CD14-positive monocyte (primary cell): ENCODE results near the gene MSI2. TPM values are rescaled to one million over a fixed set of nuclear protein-coding genes. Genes with fewer than 3 reads are reported as not detected.

Experiments used
- DNase-seq, 3 donors: peaks; one replicate each; pipeline ENCODE4 v3.0.0-alpha.2; 2011 to 2022
- H2AFZ ChIP-seq: 2 replicates; pipeline ENCODE4 v1.6.0; 2012; ENCODE audit warnings: mild to moderate bottlenecking, low read depth, low read length, inconsistent platforms; ENCODE audit not compliant: insufficient read depth, poor library complexity, severe bottlenecking
- H3K27ac ChIP-seq, 2 donors: 1 replicate in 1 of 2; 2 replicates in 1 of 2; pipeline ENCODE4 v1.5.1; 2012 to 2013; ENCODE audit warnings: low read length in 2 of 2, control low read depth in 1 of 2, inconsistent platforms in 1 of 2, low read depth in 1 of 2, mild to moderate bottlenecking in 1 of 2
- H3K27me3 ChIP-seq, 2 donors: one replicate each; pipeline versions ENCODE4 v1.6.0 to v1.6.1; 2011 to 2013; ENCODE audit warnings: low read length in 2 of 2; ENCODE audit not compliant: control insufficient read depth in 2 of 2, insufficient read depth in 2 of 2
- H3K36me3 ChIP-seq, 2 donors: replicated peaks in 1 of 2; 1 replicate in 1 of 2; 2 replicates in 1 of 2; pipeline versions ENCODE4 v1.5.1 to v1.6.1; 2012 to 2013; ENCODE audit warnings: low read length in 2 of 2, control low read depth in 1 of 2, inconsistent platforms in 1 of 2, mild to moderate bottlenecking in 1 of 2; ENCODE audit not compliant: insufficient read depth in 2 of 2, control insufficient read depth in 1 of 2
- H3K4me1 ChIP-seq, 2 donors: 1 replicate in 1 of 2; 2 replicates in 1 of 2; pipeline versions ENCODE4 v1.5.1 to v1.6.1; 2012 to 2013; ENCODE audit warnings: low read length in 2 of 2, control low read depth in 1 of 2, inconsistent platforms in 1 of 2, mild to moderate bottlenecking in 1 of 2, moderate library complexity in 1 of 2; ENCODE audit not compliant: insufficient read depth in 2 of 2, control insufficient read depth in 1 of 2
- H3K4me2 ChIP-seq: replicated peaks from 2 replicates; pipeline ENCODE3; 2012; ENCODE audit warnings: low read length, moderate library complexity, mild to moderate bottlenecking; ENCODE audit not compliant: poor library complexity, severe bottlenecking; ENCODE audit errors: extremely low read depth
- H3K4me3 ChIP-seq, 3 experiments: fragments of 200-600 bp in 1 of 3; sonication (generic) in 1 of 3; replicated peaks in 1 of 3; 1 replicate in 2 of 3; 2 replicates in 1 of 3; pipeline ENCODE4 v1.5.1; 2011 to 2013; ENCODE audit warnings: low read length in 3 of 3, mild to moderate bottlenecking in 3 of 3, control low read depth in 2 of 3, low read depth in 2 of 3, inconsistent platforms in 1 of 3, moderate library complexity in 1 of 3
- H3K79me2 ChIP-seq: 2 replicates; pipeline ENCODE4 v1.6.0; 2012; ENCODE audit warnings: mild to moderate bottlenecking, control low read depth, inconsistent platforms, low read length, moderate library complexity; ENCODE audit not compliant: insufficient read depth
- H3K9ac ChIP-seq: 2 replicates; pipeline ENCODE4 v1.6.0; 2017; ENCODE audit warnings: low read length, mild to moderate bottlenecking; ENCODE audit not compliant: insufficient read depth, poor library complexity, severe bottlenecking
- H3K9me3 ChIP-seq, 2 donors: replicated peaks in 1 of 2; 1 replicate in 1 of 2; 2 replicates in 1 of 2; pipeline versions ENCODE4 v1.5.1 to v1.6.1; 2012 to 2013; ENCODE audit warnings: low read length in 2 of 2, control low read depth in 1 of 2; ENCODE audit not compliant: control insufficient read depth in 1 of 2, insufficient read depth in 1 of 2
- H4K20me1 ChIP-seq: 2 replicates; pipeline ENCODE4 v1.6.0; 2012; ENCODE audit warnings: mild to moderate bottlenecking, low read length, control low read depth, moderate library complexity; ENCODE audit not compliant: insufficient read depth
- H3K27ac Mint-ChIP-seq, 7 donors: one replicate each; pipeline ENCODE4 v1.8.0; 2020; ENCODE audit warnings: mild to moderate bottlenecking in 7 of 7, mixed read lengths in 7 of 7, moderate library complexity in 6 of 7, inconsistent platforms in 2 of 7
- H3K27me3 Mint-ChIP-seq, 3 donors: one replicate each; pipeline ENCODE4 v1.8.0; 2021 to 2022; ENCODE audit warnings: low read depth in 3 of 3, mild to moderate bottlenecking in 3 of 3, mixed read lengths in 3 of 3, moderate library complexity in 3 of 3, inconsistent platforms in 1 of 3
- H3K36me3 Mint-ChIP-seq, 2 donors: one replicate each; pipeline ENCODE4 v1.8.0; 2020; ENCODE audit warnings: mixed read lengths in 2 of 2, inconsistent platforms in 1 of 2, mild to moderate bottlenecking in 1 of 2
- H3K4me1 Mint-ChIP-seq: one replicate; pipeline ENCODE4 v1.8.0; 2020; ENCODE audit warnings: mild to moderate bottlenecking, mixed read lengths
- H3K4me3 Mint-ChIP-seq, 2 donors: one replicate each; pipeline ENCODE4 v1.8.0; 2020; ENCODE audit warnings: mild to moderate bottlenecking in 2 of 2, mixed read lengths in 2 of 2, moderate library complexity in 1 of 2
- H3K9me3 Mint-ChIP-seq, 7 donors: one replicate each; pipeline ENCODE4 v1.8.0; 2020 to 2022; ENCODE audit warnings: mixed read lengths in 7 of 7, mild to moderate bottlenecking in 6 of 7, moderate library complexity in 6 of 7, inconsistent platforms in 2 of 7
- WGBS: methylation state at CpG from one replicate; pipeline ENCODE4 v1.1.5; 2013; ENCODE audit warnings: missing lambda C conversion rate; ENCODE audit not compliant: insufficient coverage; 5-methylcytosine and 5-hydroxymethylcytosine counted together
- intact Hi-C, 2 donors: fragments of 100-400 bp; cut with micrococcal nuclease; formaldehyde crosslinking; loops; one replicate each; pipeline versions ENCODE4 v1.15.0 to v1.15.1; 2023
- polyA plus RNA-seq, 3 donors: library from polyadenylated mRNA; depleted of rRNA in 1 of 3; unstranded in 2 of 3; stranded (reverse) in 1 of 3; fragments of 300-500 nt in 2 of 3; fragments of >200 nt in 1 of 3; fragmentation: Illumina TruSeq in 2 of 3; gene quantifications; 1 replicate in 2 of 3; 2 replicates in 1 of 3; pipeline ENCODE4 v1.2.3, GENCODE V29; 2012 to 2021
- TF ChIP-seq, protein P1 (sequence below): fragments of 200-600 bp; IDR thresholded peaks from one replicate; pipeline ENCODE4 v1.8.0; 2022; ENCODE audit warnings: antibody characterized with exemption, mild to moderate bottlenecking

The MSI2 gene
- polyA plus RNA-seq, 3 donors = 0.20 to 6.6 (median 0.37) TPM

DNA sequence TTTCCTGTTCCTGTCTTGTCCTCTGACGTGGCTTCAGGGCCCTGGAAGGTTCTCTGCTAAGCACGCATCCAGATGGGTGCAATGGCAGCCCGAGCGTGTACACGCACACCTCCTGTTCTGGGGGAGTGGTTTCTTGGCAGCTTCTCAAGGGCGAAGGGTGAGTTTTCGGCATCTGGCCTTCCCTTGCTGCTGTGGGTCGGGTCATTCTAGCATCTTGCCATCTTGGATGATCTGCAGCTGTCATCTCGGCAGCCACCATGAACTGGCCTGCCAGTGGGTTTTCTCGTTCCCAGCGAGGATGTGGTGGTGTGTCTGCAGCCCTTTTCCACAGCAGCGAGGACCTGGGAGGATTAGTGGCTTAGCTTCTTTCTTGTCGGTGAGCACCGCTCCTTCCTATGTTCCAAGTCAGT is 10.6 kb downstream of the MSI2 start:
- intact Hi-C loops = no loop called here
- H3K4me1 ChIP-seq = no peaks in the 10 kb centered on the region
- TF ChIP-seq, protein P1, sequence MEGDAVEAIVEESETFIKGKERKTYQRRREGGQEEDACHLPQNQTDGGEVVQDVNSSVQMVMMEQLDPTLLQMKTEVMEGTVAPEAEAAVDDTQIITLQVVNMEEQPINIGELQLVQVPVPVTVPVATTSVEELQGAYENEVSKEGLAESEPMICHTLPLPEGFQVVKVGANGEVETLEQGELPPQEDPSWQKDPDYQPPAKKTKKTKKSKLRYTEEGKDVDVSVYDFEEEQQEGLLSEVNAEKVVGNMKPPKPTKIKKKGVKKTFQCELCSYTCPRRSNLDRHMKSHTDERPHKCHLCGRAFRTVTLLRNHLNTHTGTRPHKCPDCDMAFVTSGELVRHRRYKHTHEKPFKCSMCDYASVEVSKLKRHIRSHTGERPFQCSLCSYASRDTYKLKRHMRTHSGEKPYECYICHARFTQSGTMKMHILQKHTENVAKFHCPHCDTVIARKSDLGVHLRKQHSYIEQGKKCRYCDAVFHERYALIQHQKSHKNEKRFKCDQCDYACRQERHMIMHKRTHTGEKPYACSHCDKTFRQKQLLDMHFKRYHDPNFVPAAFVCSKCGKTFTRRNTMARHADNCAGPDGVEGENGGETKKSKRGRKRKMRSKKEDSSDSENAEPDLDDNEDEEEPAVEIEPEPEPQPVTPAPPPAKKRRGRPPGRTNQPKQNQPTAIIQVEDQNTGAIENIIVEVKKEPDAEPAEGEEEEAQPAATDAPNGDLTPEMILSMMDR = no peak
- no peak overlapping the region for H3K4me3 ChIP-seq
- H3K4me2 ChIP-seq = no peak overlapping the region
- Mint-ChIP-seq H3K27ac (no peak overlapping the region), H3K27me3 (no peaks in the 10 kb centered on the region), H3K4me3 (no peak overlapping the region), H3K36me3 (peaks cover 58 to 76% of the 10 kb centered on the region in 2 donors), H3K9me3 (no peaks in the 10 kb centered on the region), H3K4me1 (peaks cover 4% of the 10 kb centered on the region)
- no peaks in the 10 kb centered on the region for H3K79me2 ChIP-seq
- no peaks in the 10 kb centered on the region for H3K9me3 ChIP-seq
- no peak overlapping the region for H3K9ac ChIP-seq
- no peak overlapping the region for H2AFZ ChIP-seq
- H4K20me1 ChIP-seq = no peaks in the 10 kb centered on the region
- no peak for DNase-seq
- peaks cover 8 to 58% of the 10 kb centered on the region in 2 donors for H3K36me3 ChIP-seq
- H3K27me3 ChIP-seq = no peaks in the 10 kb centered on the region
- no peak overlapping the region for H3K27ac ChIP-seq
- 88% methylated on average over 14 of the region's 14 CpGs for WGBS

DNA sequence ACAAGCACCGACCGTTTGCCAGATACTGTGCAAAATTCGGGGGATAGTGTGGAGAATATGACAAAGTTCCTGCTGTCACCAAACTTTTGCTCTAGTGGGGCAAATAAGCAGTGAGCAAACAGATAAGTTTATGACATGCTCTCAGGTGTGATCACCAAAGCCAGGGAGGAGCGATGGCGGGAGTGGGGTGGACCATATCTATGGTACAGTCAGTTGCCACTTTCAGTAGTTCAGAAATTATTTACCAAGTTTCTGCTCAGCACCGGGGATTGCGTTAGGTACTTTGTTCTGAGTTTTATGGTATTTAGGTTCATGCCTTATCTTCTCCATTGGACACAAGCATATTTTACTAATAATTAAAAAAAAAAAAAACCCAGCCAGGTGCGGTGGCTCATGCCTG is 11.9 kb downstream of the MSI2 start:
- H3K4me3 ChIP-seq = no peak overlapping the region
- no peak for DNase-seq
- no peak overlapping the region for H3K27ac ChIP-seq
- Mint-ChIP-seq H3K9me3 (no peaks in the 10 kb centered on the region), H3K36me3 (peaks cover 52 to 73% of the 10 kb centered on the region in 2 donors), H3K4me1 (no peaks in the 10 kb centered on the region), H3K4me3 (no peak overlapping the region), H3K27ac (no peak overlapping the region), H3K27me3 (no peaks in the 10 kb centered on the region)
- H3K4me2 ChIP-seq = no peak overlapping the region
- intact Hi-C loops = no loop called here
- no peaks in the 10 kb centered on the region for H3K9me3 ChIP-seq
- peaks cover 2 to 51% of the 10 kb centered on the region in 2 donors for H3K36me3 ChIP-seq
- H4K20me1 ChIP-seq = no peaks in the 10 kb centered on the region
- TF ChIP-seq, protein P1 = no peak
- H3K27me3 ChIP-seq = no peaks in the 10 kb centered on the region
- no peaks in the 10 kb centered on the region for H3K4me1 ChIP-seq
- 97% methylated on average over 3 of the region's 8 CpGs for WGBS
- H2AFZ ChIP-seq = no peak overlapping the region
- H3K79me2 ChIP-seq = no peaks in the 10 kb centered on the region
- H3K9ac ChIP-seq = no peak overlapping the region
